HUES48 (cell line): ENCODE measurements around the gene DMKN.
A peak's percentile ranks its signal among the peaks of the same experiment; 100 is the strongest.
"Not testable (repeated sequence)": the region's sequence is repeated elsewhere in the genome, so short reads cannot be mapped to it uniquely, and the experiment has no call there.

Experiments
- H3K27ac ChIP-seq: one replicate; pipeline ENCODE4 v1.7.0; 2013; ENCODE audit warnings: low read depth, low read length, inconsistent platforms
- H3K27me3 ChIP-seq: 2 replicates; pipeline ENCODE4 v1.6.1; 2013; ENCODE audit warnings: mild to moderate bottlenecking, low read length; ENCODE audit not compliant: control insufficient read depth, insufficient read depth
- H3K36me3 ChIP-seq: 2 replicates; pipeline ENCODE4 v1.6.1; 2013; ENCODE audit warnings: low read length; ENCODE audit not compliant: control insufficient read depth, insufficient read depth
- H3K4me1 ChIP-seq: 2 replicates; pipeline ENCODE4 v1.6.1; 2013; ENCODE audit warnings: mild to moderate bottlenecking, low read length; ENCODE audit not compliant: control insufficient read depth, insufficient read depth
- H3K4me3 ChIP-seq: 2 replicates; pipeline ENCODE4 v1.5.1; 2013; ENCODE audit warnings: mild to moderate bottlenecking, low read depth, low read length
- H3K9ac ChIP-seq: 2 replicates; pipeline ENCODE4 v1.6.1; 2013; ENCODE audit warnings: mild to moderate bottlenecking, low read depth, low read length, moderate library complexity
- H3K9me3 ChIP-seq: 2 replicates; pipeline ENCODE4 v1.6.1; 2013; ENCODE audit warnings: low read length; ENCODE audit not compliant: control insufficient read depth, insufficient read depth

DMKN gene

DNA sequence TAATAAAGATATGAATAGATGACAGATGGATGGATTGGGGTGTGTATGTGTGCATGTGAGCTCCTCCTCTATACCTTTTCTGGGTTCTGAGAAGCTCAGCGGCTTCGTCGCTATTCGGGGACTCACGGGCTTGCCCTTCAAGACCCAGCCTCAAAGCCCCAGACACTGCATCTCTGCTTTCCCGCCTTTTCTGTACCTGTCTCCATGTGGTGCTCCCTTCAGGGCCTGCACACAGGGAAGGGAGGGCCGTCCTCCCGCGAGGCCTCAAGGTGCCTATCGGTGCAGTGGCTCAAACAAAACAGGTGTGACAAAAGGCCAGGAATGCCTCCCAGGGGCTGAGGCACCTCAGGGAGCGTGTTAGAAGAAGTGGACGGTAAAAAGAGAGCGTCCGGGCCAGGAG, 39.3 kb downstream of the DMKN start:
- no peaks in the 10 kb centered on the region for H3K9me3 ChIP-seq
- no peak overlapping the region for H3K4me3 ChIP-seq
- no peak overlapping the region for H3K9ac ChIP-seq
- no peak overlapping the region for H3K27ac ChIP-seq
- peaks cover 4% of the 10 kb centered on the region for H3K4me1 ChIP-seq
- H3K36me3 ChIP-seq, result no peaks in the 10 kb centered on the region
- no peaks in the 10 kb centered on the region for H3K27me3 ChIP-seq

DNA sequence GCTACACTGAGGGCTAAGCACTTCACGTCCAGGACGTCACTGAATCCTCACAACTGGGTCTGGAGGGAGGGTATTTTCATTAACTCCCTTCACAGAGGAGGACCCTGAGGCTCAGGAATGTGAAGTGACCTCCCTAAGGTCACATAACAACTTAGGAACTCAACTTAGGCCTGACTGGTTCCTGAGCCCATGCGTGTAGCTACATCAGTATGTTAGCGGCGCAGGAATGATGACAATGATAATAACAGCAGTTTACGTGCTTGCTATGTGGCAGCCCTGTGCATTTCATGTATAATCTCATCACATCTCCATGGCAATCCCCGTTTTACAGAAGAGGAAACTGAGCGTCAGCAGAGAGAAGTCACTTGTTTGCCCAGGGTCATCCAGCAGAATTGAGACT, 41.5 kb downstream of the DMKN start:
- H3K4me1 ChIP-seq, result peaks cover 4% of the 10 kb centered on the region
- H3K27me3 ChIP-seq, result no peaks in the 10 kb centered on the region
- peak overlapping the region; percentile 76 for H3K27ac ChIP-seq
- no peaks in the 10 kb centered on the region for H3K9me3 ChIP-seq
- H3K36me3 ChIP-seq, result no peaks in the 10 kb centered on the region
- no peak overlapping the region for H3K9ac ChIP-seq
- no peak overlapping the region for H3K4me3 ChIP-seq

DNA sequence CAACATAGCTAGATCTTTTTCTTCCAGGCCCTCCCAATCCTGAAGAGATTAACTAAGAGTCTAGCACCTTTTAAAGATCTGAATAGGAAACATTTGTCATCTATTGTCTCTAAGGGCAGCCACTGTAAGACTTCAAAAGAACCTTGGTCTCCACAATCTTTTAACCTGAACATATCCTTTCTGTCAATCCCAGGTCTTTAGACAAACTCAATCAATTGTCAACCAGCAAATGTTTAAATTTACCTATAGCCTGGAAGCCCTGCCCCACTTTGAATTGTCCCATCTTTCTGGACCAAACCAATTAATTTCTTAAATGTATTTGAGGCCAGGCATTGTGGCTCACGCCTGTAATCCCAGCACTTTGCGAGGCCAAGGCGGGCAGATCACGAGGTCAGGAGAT, 42.4 kb downstream of the DMKN start:
- not testable (repeated sequence) for H3K4me1 ChIP-seq, H3K27me3 ChIP-seq, H3K9ac ChIP-seq, H3K4me3 ChIP-seq, H3K9me3 ChIP-seq, H3K36me3 ChIP-seq
- H3K27ac ChIP-seq, result peak overlapping the region; percentile 85

- Histone ChIP-seq H3K27me3 (no peaks in the 10 kb centered on the region), H3K4me1 (peaks cover 4% of the 10 kb centered on the region), H3K9me3 (no peaks in the 10 kb centered on the region), H3K36me3 (no peaks in the 10 kb centered on the region), H3K4me3 (no peak overlapping the region), H3K27ac (peak overlapping the region; percentile 85), H3K9ac (no peak overlapping the region)
Observed at GRCh38 chr19:35470128-35470527, 43.3 kb downstream of the DMKN start.

- no peak overlapping the region for H3K27ac ChIP-seq
- H3K9me3 ChIP-seq, result no peaks in the 10 kb centered on the region
- no peak overlapping the region for H3K9ac ChIP-seq
- H3K4me1 ChIP-seq, result peaks cover 4% of the 10 kb centered on the region
- H3K27me3 ChIP-seq, result no peaks in the 10 kb centered on the region
- H3K4me3 ChIP-seq, result no peak overlapping the region
- no peaks in the 10 kb centered on the region for H3K36me3 ChIP-seq
Observed at GRCh38 chr19:35468637-35469036, 44.8 kb downstream of the DMKN start.

- peaks cover 4% of the 10 kb centered on the region for H3K4me1 ChIP-seq
- H3K27me3 ChIP-seq, result no peaks in the 10 kb centered on the region
Observed at GRCh38 chr19:35466259-35466658, 47.2 kb downstream of the DMKN start.

DNA sequence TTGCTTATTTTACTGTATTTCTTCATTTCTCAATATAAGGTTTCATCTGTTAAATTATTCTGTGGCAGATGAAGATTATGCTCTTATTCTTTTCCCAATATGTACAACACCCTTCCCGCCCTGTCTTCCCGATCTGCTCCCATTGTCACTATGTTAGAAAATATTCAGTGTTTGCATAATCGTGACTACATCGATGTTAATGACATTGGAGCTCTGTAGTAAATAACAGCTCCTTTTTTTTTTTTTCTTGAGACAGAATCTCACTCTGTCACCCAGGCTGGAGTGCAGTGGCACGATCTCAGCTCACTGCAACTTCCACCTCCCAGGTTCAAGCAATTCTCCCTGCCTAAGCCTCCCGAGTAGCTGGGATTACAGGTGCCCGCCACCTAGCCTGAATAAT, 50.5 kb downstream of the DMKN start:
- not testable (repeated sequence) for H3K4me3 ChIP-seq, H3K27me3 ChIP-seq, H3K9ac ChIP-seq, H3K36me3 ChIP-seq, H3K4me1 ChIP-seq, H3K27ac ChIP-seq, H3K9me3 ChIP-seq

More at GRCh38 chr19:35466259-35466658, 47.2 kb downstream of the DMKN start:
- Histone ChIP-seq H3K36me3 (no peaks in the 10 kb centered on the region), H3K9me3 (no peaks in the 10 kb centered on the region), H3K9ac (no peak overlapping the region), H3K27ac (no peak overlapping the region), H3K4me3 (no peak overlapping the region)

DNA sequence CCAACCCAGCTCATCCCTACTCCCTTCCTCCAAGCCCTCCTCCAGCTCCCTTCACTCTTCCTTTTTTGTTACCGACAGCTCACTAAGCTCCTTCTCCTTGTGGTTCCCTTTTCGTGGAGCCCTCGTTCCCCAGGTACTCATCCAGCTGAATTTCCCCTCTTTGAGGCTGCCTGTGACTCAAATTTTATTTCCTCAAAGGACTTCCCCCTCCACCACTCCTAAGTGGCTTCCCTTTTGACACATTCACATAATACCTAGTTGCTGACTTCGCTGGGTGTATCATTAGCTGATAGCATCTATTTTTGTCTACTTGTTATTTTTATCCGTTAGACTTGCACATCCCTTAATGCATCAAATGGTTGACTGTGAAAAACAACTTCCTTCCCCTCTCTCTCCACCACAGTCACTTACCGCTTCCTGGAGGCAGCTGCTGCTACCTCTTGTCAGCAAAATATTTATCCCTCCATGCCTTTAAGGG, 50.9 kb downstream of the DMKN start:
- Histone ChIP-seq H3K27ac (no peak overlapping the region), H3K9me3 (no peaks in the 10 kb centered on the region), H3K9ac (no peak overlapping the region), H3K4me3 (no peak overlapping the region), H3K27me3 (no peaks in the 10 kb centered on the region), H3K36me3 (no peaks in the 10 kb centered on the region), H3K4me1 (no peaks in the 10 kb centered on the region)

GRCh38 chr19:35461788-35462187, 51.7 kb downstream of the DMKN start:
- H3K27me3 ChIP-seq, H3K9me3 ChIP-seq, H3K4me1 ChIP-seq, H3K36me3 ChIP-seq, H3K9ac ChIP-seq, H3K27ac ChIP-seq, H3K4me3 ChIP-seq: not testable (repeated sequence)

DNA sequence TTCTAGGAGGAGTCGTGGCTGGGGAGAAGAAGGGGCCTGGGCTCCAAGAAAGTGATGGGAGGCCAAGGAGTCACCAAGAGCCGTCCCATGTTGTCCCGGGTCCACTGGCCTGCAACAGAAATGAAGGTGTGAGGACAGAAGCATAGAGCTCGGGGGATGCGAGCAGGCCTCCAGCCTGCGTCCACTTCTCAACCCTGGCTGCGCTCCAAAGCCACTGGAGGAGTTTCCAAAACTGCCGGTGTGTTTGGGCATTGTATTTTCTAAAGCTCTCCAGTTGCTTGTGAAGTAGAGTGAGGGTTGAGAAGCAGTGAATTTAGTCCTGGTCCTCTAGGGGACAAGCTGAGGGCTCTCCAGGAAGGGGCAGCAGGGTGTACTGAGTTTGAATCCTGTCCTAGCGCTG, 52.4 kb downstream of the DMKN start:
- Histone ChIP-seq H3K36me3 (no peaks in the 10 kb centered on the region), H3K4me3 (no peak overlapping the region), H3K27ac (no peak overlapping the region), H3K9me3 (no peaks in the 10 kb centered on the region), H3K4me1 (no peaks in the 10 kb centered on the region), H3K9ac (no peak overlapping the region), H3K27me3 (no peaks in the 10 kb centered on the region)

GRCh38 chr19:35460608-35461007, 52.8 kb downstream of the DMKN start:
- H3K27ac ChIP-seq, result no peak overlapping the region
- H3K9me3 ChIP-seq, result no peaks in the 10 kb centered on the region
- H3K27me3 ChIP-seq, result no peaks in the 10 kb centered on the region
- no peak overlapping the region for H3K9ac ChIP-seq
- no peak overlapping the region for H3K4me3 ChIP-seq
- H3K36me3 ChIP-seq, result no peaks in the 10 kb centered on the region
- H3K4me1 ChIP-seq, result no peaks in the 10 kb centered on the region
